EL (cell line): ENCODE results near the gene STEAP3.

Experiments used
- DNase-seq: peaks from one replicate; pipeline ENCODE4 v3.0.0-alpha.2; 2016

STEAP3 gene

DNA sequence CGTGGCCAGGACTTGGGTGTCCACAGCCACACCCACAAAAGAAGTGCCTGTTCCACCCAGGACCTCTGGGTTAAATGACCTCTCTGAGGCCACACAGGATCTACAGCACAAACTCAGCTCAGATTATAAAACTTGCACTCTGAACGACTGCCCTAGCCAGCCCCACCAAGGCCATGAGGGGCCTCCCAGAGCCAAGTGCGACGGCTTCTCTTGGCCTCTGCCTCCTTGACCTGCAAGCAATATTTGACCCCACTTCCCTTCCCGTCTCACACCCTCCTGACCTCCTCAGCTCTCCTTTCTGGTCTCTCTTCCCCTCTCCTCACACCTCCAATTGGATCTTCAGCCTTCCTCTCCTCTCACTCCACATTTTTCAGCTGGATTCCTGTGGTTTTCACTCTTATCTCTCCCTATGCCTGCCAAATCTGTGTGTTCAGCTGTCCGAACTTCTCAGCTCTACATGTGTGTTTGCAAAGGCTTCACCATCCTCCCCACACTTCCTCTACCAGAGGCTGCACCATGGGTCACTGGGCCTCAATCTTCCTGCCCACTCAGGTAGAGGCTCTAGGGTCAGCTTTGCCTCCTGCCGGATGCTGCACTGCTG, 25.3 kb upstream of the STEAP3 start:
- DNase-seq = peak; percentile 64

DNA sequence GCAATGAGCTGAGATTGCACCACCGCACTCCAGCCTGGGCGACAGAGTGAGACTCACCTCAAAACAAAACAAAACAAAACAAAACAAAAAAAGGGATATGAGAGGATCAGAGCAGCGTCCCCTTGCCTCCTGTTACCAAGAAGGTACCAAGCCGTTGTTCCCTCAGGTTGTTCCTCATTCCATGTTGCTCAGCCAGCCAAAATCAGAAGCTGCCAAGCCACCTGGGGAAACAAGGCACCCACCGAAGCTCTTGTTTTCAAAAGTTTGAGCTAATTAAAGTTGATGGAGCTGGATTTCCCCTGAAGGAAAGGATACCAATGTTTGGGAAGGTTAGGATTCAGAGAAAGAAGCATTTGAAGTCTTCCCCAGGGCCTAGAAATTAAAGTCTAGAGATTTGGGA, 21.8 kb upstream of the STEAP3 start:
- DNase-seq = no peak

DNA sequence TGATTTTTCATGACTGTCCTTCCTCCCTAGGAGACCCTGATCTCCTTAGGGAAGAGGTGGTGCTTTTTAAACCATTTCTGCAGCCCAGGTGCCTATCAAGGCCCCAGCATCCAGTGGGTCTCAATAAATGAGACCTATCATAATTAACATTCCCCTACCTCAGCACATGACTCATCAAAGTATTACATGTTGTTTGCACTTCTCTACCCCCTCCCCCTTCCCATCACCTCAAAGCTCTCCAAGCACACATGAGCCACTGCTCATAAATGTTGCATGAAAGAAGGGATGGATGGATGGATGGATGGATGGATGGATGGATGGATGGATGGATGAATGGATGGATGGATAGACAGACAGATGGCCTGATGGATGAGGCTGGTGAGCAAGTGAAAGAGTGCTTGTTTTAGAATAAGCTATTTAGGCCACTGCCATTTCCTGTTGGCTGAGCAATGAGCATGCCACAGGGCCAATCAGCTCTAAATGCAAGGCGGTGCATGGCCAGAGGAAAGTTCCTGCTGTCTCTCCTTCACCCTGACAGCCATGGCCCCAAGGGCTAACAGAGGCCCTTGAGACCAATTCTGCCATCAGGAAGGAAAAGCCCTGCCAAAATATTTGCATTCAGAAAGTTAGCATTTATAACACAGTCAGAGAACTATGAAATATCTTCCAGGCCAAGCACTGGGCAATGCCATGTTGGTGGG, 20.9 kb upstream of the STEAP3 start:
- no peak for DNase-seq

DNA sequence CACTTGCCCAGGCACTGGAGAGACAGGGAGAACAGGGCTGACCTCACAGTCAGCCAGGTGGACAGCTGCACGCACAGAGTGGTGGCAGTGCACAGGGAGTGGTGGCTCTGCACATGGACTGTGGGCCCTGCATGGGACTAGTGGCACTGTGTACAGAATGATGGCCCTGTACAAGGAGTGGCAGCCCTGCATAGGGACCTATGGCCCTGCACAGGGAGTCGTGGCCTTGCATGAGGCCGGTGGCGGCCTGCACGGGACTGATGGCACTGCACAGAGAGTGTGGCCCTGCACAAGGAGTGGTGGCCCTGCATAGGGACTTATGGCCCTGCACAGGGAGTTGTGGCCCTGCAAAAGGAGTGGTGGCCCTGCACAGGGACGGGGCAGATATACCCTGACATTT, 19.1 kb upstream of the STEAP3 start:
- DNase-seq = no peak

DNA sequence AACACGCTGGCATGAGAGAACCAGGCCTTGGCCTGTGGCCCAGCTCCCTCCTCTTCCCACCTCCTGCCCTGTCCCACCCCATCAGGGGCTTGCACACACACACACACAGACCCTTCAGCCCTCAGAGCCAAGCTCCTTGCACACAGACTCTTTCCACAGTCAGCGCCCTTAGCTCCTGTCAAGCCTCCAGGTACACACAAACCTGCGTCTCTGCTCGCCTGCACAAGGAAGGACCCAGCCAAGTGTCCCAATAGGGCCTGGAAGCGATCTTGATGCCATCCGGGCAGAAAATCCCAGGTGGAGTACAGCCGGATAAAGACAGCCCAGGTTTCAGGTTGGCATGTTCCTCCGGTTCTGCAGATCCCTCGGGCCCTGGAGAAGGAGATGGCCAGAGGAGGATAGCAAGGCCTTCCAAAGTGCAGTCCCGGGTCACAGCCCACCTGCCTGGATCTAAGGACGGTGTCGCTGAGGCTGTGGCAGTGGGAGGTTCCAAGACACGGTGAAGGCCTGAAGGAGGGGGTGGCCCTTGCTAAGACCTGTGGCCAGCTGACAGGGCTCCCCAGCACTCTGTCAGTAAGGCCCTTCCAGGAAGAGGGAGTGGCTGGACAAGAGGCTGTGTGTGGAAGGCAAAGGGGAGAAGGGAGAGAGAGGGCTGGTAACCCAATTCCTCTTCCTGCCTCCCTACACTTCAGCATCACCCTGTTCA, 18.5 kb upstream of the STEAP3 start:
- no peak for DNase-seq

DNA sequence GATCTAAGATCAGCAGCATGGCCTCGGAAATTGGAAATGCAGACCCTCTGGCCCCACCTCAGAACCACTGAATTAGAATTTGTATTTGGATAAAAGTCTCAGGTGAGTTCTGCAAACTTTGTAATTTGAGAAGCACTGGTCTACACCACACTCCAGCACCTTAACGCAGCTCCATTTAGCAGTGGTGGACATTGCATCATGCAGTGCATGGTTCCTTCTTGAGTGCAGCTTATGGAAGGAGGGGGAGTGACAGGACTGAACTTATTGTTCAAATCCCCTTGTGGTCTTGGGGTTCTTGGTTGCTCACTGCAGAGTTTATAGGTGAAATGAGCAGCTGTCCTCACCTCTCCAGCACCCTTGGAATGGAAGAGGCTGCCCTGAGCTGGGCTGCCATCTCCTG, 17.4 kb upstream of the STEAP3 start:
- DNase-seq = no peak

DNA sequence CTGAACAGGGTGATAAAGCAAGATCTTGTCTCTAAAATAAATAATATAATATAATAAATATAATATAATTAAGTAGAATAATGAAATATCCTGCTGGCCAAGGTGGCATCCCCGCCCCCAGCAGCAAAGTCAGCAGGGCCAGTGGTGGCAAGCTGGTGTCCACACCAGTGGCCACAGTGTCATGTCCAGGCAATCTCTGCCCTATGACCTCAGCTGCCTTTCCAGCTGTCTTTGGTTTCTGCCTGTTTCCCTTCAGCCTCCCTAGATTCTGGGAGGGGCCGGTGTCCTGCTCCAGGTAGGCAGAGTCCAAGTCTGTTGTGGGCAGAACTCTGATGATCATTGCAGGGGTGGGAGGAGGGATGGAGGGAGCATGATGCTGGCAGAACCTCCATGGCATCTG, 16.2 kb upstream of the STEAP3 start:
- DNase-seq = no peak

DNA sequence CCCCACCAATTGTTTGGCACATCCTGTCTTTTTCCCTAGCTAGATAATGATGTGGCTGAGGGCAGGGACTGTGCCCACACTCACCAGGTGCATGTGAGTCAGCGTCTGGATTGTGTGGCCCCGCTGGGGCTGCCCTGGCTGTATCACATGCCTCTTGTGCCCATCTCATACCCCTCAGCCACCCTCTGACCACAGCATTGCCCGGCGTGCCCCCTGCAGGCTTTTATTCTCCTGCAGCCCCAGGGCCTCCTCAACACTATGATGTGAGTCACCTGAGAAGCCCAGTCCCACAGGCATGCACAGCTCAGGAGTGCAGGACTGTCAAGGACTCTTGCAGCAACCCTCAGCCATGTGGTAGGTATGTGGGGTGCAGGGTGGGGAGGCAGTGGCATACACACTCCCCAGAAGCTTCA, 14.8 kb upstream of the STEAP3 start:
- peak; percentile 26 for DNase-seq

DNA sequence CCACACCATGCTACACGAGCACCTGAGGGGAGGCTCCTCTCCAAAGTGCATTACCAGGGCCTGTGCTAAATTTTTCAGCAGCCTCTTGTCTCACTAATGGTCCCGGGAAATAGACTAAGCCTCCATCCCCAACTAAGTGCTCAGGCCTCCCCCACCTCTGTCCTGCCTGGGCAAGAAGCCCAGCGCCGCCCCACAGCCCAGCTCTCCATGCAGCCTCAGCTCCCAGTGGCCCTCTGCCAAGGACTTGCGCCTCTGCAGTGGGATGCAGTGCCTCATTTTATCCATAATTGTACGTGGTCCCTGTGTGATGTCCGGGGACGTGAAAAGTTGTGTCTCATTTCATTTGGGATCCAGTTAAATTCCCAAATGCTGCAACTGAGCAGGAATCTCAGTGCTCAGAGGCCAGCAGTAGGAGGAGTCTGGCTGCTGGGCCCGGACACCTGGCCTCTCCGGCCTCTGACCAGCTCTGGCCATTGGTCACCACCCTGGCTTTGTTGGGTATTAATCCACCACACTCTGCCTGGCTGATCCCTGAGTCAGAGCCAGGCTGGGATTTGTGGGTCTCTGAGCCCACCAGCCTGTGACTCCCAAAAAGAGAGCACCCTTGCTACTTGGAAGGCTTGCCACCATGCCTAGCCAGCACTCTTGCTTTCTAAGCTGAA, 11.4 kb upstream of the STEAP3 start:
- no peak for DNase-seq

DNA sequence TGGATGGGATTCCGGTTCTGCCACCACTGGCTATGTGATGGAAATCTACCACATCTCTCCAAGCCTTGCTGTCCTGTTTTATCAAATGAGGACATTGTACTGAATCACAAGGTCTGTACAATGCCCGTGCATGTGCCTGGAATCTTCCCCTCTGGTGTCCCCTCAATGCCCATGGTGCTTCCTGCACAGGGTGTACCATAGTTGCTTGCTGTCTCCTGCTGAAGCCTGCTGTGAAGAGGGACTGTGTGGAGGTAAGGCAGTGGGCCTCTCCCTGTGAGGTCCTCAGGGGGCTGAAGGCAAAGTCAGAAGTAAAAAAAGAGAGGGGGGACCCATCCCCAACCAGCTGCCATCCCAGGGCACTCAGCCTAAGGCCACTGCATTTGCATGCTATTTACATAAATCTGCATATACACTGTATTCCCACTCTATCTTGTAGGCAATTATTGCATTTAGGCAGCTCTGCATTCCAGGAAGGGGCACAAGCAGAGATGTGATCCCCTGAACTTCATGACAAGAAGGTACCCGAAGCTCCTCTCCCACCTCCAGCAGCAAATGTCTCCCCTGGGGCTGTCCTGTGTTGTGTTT, 9.1 kb upstream of the STEAP3 start:
- DNase-seq = no peak

DNA sequence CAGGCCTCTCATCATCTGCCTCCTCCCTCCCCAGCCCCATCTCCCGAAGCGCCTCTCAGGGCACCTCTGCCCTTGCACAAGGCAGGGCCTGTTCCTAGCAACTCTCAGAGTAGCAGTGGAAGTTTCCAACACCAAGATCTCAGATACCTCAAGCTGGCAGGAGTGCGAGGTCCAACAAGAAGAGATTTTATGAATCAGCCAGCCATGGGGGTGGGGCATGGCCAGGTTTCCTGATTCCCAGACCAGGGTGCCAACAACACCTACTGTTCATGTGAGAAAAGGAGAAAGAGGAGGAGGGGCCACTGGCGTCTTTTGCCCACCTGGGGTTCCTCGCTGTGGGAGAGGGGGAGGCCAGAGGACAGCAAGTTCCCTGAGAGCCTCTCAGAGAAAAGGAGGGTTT, 6.6 kb upstream of the STEAP3 start:
- no peak for DNase-seq

DNA sequence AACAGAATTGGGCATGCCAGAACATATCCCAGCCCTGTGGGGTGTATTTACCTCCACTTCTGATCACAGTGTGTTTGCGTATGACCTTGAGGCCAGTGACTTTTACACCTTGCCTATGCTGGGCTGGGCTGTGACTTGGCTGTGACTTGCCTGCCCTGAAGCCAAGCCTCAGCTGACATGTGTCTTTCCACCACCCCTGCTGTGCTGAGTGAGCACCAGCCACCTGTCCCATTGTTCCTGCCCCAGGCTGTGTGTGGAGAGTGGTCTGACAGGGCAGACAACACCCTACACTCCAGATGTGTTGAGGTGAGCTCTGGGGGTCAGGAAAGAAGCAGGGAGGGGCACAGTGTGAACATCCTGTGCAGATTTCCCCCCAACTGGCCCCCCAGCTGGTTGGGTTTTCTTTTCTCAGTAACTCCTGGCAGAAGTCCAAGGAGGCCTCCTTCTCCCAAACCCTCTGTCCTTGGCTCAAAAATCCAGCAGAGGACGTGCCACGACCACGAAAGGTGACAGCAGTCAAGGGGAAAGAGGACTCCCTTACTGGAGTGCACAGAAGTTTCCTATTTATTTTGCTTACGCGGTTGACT, 5.1 kb upstream of the STEAP3 start:
- peak; percentile 70 for DNase-seq

DNA sequence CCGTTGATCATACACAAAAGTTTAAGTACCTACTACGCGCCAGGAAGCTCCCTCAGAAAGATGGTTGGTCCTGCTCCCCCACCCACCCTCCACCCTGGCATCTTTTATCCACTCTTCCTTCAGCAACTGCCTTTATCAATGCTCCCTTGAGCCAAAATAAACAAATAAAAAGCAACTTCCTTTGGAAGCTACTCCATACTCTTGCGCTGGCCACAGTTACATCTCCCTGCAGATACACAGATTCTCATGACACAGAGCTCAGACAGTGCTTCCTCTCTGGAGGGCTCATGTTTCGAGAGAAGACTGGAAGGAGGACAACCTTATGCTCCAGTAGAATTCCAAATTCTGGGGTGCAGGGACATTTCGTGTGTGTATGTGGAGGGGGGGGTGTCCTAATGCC, 3.8 kb upstream of the STEAP3 start:
- no peak for DNase-seq

DNA sequence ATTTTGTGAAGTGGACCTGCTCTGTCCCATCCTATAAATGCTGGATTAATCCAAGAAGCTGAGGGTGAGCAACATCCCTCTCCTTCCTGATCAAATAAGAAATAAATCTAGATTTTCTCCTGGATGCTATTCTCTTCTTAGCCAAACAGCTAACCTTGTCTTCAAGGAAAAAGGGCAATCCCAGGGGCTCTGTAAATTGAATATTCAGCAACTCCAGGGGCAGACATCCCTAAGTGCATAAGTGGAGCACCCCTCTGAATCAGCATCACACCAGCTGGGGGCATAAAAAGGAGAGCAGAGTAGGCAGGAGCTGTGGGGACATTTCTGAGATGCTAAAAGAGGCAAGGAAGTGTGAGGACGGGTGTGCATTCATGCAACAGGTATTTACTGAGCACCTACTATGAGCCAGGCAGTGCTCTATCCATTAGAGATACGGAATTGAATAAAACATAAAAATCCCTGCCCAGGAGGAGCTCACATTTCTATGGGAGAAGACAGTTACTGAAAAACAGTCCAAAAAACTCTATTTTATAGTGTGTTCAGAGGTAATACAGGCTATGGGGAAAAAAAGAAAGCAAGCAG, 2.8 kb upstream of the STEAP3 start:
- no peak for DNase-seq

DNA sequence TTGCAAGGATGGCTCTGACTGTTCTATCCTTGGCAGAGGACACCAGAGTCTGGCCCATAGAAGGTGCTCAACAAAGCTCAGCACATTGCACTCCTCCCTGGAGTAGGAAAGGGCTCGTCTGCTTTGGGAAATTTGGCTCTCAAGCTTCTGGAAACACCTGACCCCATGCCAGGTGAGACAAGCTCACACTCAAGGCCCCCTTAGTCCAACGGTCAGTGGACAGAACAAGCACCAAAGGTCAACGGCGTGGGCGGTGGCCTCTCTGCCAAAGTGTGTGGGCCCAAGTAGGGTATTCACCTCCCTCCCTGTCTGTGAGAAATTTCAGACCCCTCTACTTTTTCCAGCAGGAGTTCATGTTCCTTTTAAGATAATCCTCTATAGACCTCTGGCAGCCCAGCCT, 2.0 kb upstream of the STEAP3 start:
- DNase-seq = no peak

DNA sequence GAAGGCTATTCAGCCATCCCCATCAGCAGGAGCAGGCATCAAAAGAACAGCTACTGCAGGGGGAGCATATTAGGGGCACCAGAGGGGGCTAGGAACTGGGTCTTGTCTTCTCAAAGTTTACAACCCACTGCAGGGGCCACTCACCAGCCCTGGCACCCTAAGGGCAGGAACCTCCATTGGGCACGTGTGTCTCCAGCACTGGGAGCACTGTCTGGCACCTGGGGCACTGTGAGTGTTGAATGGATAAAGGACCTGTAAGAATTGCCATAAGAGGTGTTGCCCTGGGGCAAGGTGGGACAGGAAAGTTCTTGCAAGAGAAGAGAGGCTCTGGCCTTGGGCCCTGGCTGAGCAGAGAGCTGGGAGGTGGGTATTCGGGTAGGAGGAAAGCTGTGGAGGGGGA, 1.4 kb upstream of the STEAP3 start:
- DNase-seq = no peak

DNA sequence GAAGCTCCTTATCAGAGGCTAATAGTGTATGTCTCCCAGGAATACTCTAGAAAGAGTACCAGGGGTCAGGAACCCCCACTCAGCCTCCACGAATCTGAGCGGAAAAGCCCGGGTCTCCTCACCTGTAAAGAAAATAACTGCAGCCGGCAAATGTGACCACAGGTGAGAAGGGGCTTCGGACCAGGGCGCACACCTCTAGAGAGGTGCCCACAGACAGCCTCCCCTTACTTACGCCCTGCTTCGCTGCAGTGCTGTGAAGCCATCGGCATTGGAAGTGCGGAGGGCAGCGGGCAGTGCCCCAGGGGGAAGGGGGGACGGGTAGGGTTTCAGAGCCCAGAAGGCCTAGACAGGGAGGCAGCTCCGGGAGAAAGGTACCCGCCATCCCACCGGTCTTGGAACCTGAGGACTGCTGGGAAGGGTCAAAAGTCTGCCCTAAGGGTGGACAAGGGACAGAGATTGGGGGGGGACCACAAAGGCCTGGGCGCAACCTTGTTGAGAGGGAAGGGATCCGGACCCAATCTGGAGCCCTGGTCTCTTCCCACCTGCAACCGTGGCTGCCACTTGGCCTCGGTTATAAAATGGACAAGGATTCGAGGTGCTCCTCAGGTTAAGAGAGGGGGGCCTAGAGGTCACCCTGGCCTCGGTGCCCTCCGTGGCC, 642 bp upstream of the STEAP3 start:
- DNase-seq = no peak

DNA sequence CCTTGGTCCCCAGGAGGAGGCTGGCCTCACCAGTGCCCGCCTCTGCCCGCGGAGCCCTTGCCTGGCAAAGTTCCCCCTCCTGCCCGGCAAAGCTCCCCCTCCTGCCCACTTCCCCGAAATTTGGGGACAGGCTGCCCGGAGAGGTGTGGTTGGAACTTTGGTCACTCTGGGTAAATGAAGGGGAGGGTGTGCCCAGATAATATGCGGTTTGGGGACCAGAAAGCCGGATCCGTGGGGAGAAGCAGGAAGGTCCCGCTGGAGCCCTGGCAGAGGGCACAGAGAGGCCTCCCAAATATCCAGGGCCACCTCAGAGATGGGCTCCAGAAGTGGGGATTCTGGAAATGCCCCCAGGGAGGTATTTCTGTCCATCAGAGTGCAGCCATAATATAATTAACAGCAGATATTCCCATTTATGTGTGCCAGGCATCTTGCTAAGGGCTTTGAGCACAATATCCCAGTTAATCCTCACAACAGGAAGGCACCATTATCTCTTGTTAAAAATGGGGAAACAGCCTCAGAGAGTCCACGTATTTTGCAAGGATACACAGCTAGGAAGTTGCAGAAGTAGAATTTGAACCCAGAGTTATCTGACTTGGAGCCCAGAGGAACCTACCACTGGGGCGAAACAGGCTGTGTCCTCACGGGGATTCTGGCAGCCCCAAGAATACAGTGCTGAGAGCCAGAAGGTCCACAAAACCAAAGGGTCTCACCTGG, 914 bp downstream of the STEAP3 start:
- DNase-seq = no peak

DNA sequence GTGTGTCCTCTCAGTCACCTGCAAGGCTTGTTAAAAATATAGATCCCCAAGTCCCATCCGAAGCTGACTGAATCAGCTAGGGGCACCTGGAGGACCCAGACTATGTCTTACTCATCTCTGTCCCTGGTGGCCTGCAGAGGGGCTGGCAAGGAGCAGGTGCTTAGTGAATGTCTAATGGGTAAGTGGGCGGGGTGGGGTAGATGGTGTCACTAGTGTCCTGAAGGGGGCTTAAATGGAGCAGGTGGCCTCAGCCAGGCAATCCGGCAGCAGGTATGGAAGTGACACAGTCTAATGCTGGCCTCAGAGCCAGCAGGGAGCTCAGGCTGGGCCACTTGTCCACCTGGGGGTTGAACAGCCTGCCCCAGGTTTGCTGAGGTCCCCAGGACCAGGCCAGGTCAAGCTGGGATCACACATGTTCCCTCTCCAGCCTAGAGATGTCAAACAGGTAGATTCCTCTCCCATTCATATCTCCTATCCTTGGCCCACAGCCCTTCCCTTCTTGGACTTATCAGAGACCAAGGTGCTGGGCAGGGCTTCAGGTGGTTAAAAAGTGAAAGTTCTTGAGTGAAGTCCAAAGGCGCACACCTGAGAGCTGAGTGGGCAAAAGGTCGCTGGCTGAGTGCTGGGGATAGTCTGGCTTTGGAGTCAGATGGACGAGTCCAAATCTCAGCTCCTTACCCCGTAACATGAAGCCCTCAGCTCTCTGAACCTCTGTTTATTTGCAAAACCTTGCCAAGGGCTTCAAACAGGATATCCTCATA, 1.7 kb downstream of the STEAP3 start:
- DNase-seq = no peak

DNA sequence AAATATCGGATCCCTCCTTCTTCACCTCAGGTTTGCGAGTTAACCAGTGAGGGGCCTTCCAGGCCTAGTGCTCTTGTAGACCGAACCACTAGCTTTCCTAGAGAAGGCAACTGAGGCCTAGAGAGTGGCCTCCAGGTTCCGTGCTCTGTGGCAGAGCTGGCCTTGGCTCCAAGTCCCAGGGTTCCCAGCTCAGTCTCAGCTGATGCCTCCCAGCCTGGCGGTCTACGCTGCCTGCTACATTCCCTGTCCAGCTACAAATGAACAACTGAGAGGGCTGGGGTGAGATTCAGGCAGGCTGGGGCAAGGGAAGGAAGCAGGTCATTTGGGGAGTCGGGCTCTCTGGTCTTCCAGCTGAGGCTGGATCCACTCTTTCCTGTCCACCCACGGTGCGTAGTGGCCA, 2.3 kb downstream of the STEAP3 start:
- no peak for DNase-seq

DNA sequence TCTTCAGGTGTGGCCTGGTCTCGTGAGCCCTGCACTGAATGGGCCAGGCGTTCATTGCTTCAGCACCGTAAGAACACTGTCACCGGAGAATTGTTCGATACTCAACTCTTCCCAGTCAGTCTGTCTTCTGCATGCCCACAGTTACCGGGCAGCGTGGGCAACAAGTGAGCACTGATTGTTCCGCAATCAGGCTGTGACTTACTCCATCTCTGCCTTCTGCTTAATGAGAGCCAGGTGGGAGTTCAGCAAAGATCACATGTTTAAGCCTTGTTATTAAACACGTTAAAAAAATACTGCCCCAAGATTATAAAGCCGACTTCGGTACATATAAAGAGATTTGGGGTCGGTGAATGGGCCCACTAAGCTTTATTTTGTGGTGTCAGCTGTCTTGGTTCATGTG, 3.7 kb downstream of the STEAP3 start:
- no peak for DNase-seq
